Smooth muscle cell (in vitro differentiated cells): ENCODE results near the gene MMP24. TPM values are rescaled to one million over a fixed set of nuclear protein-coding genes. Genes with fewer than 3 reads are reported as not detected.
"Not testable (repeated sequence)": the region's sequence is repeated elsewhere in the genome, so short reads cannot be mapped to it uniquely, and the experiment has no call there.

Source experiments
- DNase-seq: peaks from one replicate; lab custom pipeline; 2025; ENCODE audit not compliant: unreplicated experiment; lab: John Stamatoyannopoulos, UW
- H2AFZ ChIP-seq: fragments of 200-600 bp; sonication (generic); 2 replicates; pipeline ENCODE4 v1.6.0; 2016; ENCODE audit warnings: antibody characterized with exemption, low read depth, mild to moderate bottlenecking
- H3F3A ChIP-seq: fragments of 200-600 bp; sonication (generic); 2 replicates; pipeline ENCODE4 v1.6.0; 2017; ENCODE audit warnings: antibody characterized with exemption, low read depth
- H3K27ac ChIP-seq: fragments of 200-600 bp; sonication (generic); 2 replicates; pipeline ENCODE4 v1.5.1; 2016; ENCODE audit warnings: low read depth, mild to moderate bottlenecking
- H3K27me3 ChIP-seq: fragments of 200-600 bp; sonication (generic); 2 replicates; pipeline ENCODE4 v1.6.1; 2016; ENCODE audit warnings: low read depth, mild to moderate bottlenecking
- H3K36me3 ChIP-seq: fragments of 200-600 bp; sonication (generic); 2 replicates; pipeline ENCODE4 v1.5.1; 2016; ENCODE audit warnings: low read depth
- H3K4me1 ChIP-seq: fragments of 200-600 bp; sonication (generic); 2 replicates; pipeline ENCODE4 v1.5.1; 2016; ENCODE audit warnings: low read depth
- H3K4me2 ChIP-seq: fragments of 200-600 bp; sonication (generic); 2 replicates; pipeline ENCODE4 v1.6.0; 2016; ENCODE audit warnings: mild to moderate bottlenecking
- H3K4me3 ChIP-seq: fragments of 200-600 bp; sonication (generic); 2 replicates; pipeline ENCODE4 v1.5.1; 2016; ENCODE audit warnings: mild to moderate bottlenecking
- H3K79me2 ChIP-seq: fragments of 200-600 bp; sonication (generic); 2 replicates; pipeline ENCODE4 v1.6.0; 2016; ENCODE audit warnings: low read depth, mild to moderate bottlenecking
- H3K9ac ChIP-seq: fragments of 200-600 bp; sonication (generic); 2 replicates; pipeline ENCODE4 v1.6.0; 2016; ENCODE audit warnings: low read depth
- H3K9me3 ChIP-seq: fragments of 200-600 bp; sonication (generic); replicated peaks from 2 replicates; pipeline ENCODE4 v1.5.1; 2016; ENCODE audit warnings: low read depth
- H4K20me1 ChIP-seq: fragments of 200-600 bp; sonication (generic); 2 replicates; pipeline ENCODE4 v1.6.0; 2016; ENCODE audit warnings: low read depth
- CTCF ChIP-seq: fragments of 200-600 bp; sonication (generic); IDR thresholded peaks from 2 replicates; pipeline ENCODE4 v1.5.1; 2017; ENCODE audit warnings: borderline replicate concordance, mild to moderate bottlenecking, antibody characterized with exemption; ENCODE audit not compliant: insufficient read depth, poor library complexity, severe bottlenecking
- WGBS: methylation state at CpG from one replicate; pipeline ENCODE4 v1.1.7; 2016; ENCODE audit warnings: low lambda C conversion rate; 5-methylcytosine and 5-hydroxymethylcytosine counted together
- polyA plus RNA-seq: library from polyadenylated mRNA; unstranded; fragments of >200 nt; fragmentation: Nextera tagmentation; extraction: Ambion mirVana; gene quantifications from 2 replicates; pipeline ENCODE4 v1.2.1, GENCODE V29; 2016
- total RNA-seq: library from RNA; depleted of rRNA; stranded (reverse); fragments of >200 nt; gene quantifications from 2 replicates; pipeline ENCODE4 v1.2.3, GENCODE V29; 2014

Gene MMP24
- total and polyA plus RNA-seq, 2 experiments from 2014 or later = 0.03 to 0.09 TPM

GRCh38 chr20:35181731-35182130 lies 44.8 kb upstream of the MMP24 start:
- no peaks in the 10 kb centered on the region for H4K20me1 ChIP-seq
- no peaks in the 10 kb centered on the region for H3K27me3 ChIP-seq
- no peak overlapping the region for H2AFZ ChIP-seq
- no peak overlapping the region for H3K27ac ChIP-seq
- no peak for DNase-seq
- no peak for TF ChIP-seq CTCF
- H3K4me1 ChIP-seq = no peaks in the 10 kb centered on the region
- H3K36me3 ChIP-seq = no peaks in the 10 kb centered on the region
- H3K9me3 ChIP-seq = no peaks in the 10 kb centered on the region
- no peak overlapping the region for H3K4me2 ChIP-seq
- no peak overlapping the region for H3K9ac ChIP-seq
- H3F3A ChIP-seq = no peaks in the 10 kb centered on the region
- H3K79me2 ChIP-seq = no peaks in the 10 kb centered on the region
- no peak overlapping the region for H3K4me3 ChIP-seq

DNA sequence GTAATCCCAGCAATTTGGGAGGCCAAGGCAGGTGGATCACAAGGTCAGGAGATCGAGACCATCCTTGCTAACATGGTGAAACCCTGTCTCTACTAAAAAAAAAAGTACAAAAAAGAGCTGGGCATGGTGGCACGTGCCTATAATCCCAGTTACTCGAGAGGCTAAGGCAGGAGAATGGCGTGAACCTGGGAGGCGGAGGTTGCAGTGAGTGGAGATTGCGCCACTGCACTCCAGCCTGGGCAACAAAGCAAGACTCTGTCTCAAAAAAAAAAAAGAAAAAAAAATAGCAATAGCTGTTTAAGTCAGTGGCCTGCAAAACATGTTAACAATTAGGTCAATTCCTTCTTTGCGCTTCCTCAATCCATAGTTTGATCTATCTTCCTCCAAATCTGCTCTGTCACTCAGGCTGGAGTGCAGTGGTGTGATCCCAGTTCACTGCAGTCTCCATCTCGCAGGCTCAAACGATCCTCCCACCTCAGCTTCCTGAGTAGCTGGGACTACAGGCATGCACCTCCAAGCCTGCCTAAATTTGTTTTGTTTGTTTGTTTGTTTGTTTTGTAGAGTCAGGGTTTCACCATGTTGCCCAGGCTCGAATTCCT lies 39.7 kb upstream of the MMP24 start:
- H3F3A ChIP-seq, H3K9me3 ChIP-seq, H3K9ac ChIP-seq, H3K4me3 ChIP-seq, H3K4me1 ChIP-seq, H3K4me2 ChIP-seq, H4K20me1 ChIP-seq, H3K27ac ChIP-seq, H3K36me3 ChIP-seq, DNase-seq, H3K27me3 ChIP-seq, H2AFZ ChIP-seq, H3K79me2 ChIP-seq: not testable (repeated sequence)
- 93% methylated on average over 10 of the region's 10 CpGs for WGBS

- Histone ChIP-seq H3K27ac (no peak overlapping the region), H3K4me1 (peaks cover 2% of the 10 kb centered on the region), H3K4me3 (no peak overlapping the region), H2AFZ (no peak overlapping the region), H3K9ac (no peak overlapping the region), H4K20me1 (no peaks in the 10 kb centered on the region), H3K9me3 (no peaks in the 10 kb centered on the region), H3F3A (no peaks in the 10 kb centered on the region), H3K27me3 (no peaks in the 10 kb centered on the region), H3K79me2 (no peaks in the 10 kb centered on the region), H3K36me3 (no peaks in the 10 kb centered on the region), H3K4me2 (no peak overlapping the region)
- WGBS = 80% methylated on average over 5 of the region's 5 CpGs
- TF ChIP-seq CTCF = no peak
- no peak for DNase-seq
Observed at GRCh38 chr20:35187584-35188190, 38.8 kb upstream of the MMP24 start.

GRCh38 chr20:35189223-35189622 lies 37.3 kb upstream of the MMP24 start:
- not testable (repeated sequence) for H3K79me2 ChIP-seq, H3K4me2 ChIP-seq, H3F3A ChIP-seq, H3K27ac ChIP-seq, H3K36me3 ChIP-seq, H3K27me3 ChIP-seq, H3K9me3 ChIP-seq, H2AFZ ChIP-seq, H3K4me1 ChIP-seq, H3K4me3 ChIP-seq, H3K9ac ChIP-seq, DNase-seq, H4K20me1 ChIP-seq
- WGBS = 83% methylated on average over 8 of the region's 8 CpGs
